ENCODE measurements around the gene CLASP1. TPM values are rescaled to one million over a fixed set of nuclear protein-coding genes. Genes with fewer than 3 reads are reported as not detected.

CLASP1 gene
- total and polyA plus RNA-seq, 4 donors, result 11.8 to 81.8 (median 40.3) TPM

GRCh38 chr2:121288454-121289231, 360.6 kb downstream of the CLASP1 start:
- Histone ChIP-seq H3K27ac (ENCODE audit: low read depth in 1 of 2, low read length in 2 of 2) (no peak overlapping the region), H3K4me3 (ENCODE audit: low read length in 2 of 2) (no peak overlapping the region), H3K36me3 (ENCODE audit: control insufficient read depth in 1 of 2, insufficient read depth in 2 of 2, low read length in 1 of 2) (no peaks in the 10 kb centered on the region), H3K9me3 (ENCODE audit: control insufficient read depth, low read length) (no peaks in the 10 kb centered on the region), H3K27me3 (ENCODE audit: control insufficient read depth in 1 of 2, insufficient read depth in 2 of 2, low read length in 1 of 2) (no peaks in the 10 kb centered on the region), H3K4me1 (ENCODE audit: control insufficient read depth in 1 of 2, insufficient read depth in 2 of 2, low read length in 2 of 2) (no peaks in the 10 kb centered on the region)
- ATAC-seq (ENCODE audit: low FRiP score) (no peak), DNase-seq (no peak)
- 86 to 92% methylated on average over 12 of the region's 12 CpGs for WGBS, 2 donors
- intact Hi-C loops (cut with DNase I), result no loop called here

GRCh38 chr2:121287956-121288355, 361.3 kb downstream of the CLASP1 start:
- ATAC-seq (ENCODE audit: low FRiP score), result no peak

More at GRCh38 chr2:121287956-121288355, 361.3 kb downstream of the CLASP1 start:
- Histone ChIP-seq H3K4me3 (ENCODE audit: low read length in 2 of 2) (no peak overlapping the region), H3K27ac (ENCODE audit: low read depth in 1 of 2, low read length in 2 of 2) (no peak overlapping the region), H3K4me1 (ENCODE audit: control insufficient read depth in 1 of 2, insufficient read depth in 2 of 2, low read length in 2 of 2) (no peaks in the 10 kb centered on the region), H3K27me3 (ENCODE audit: control insufficient read depth in 1 of 2, insufficient read depth in 2 of 2, low read length in 1 of 2) (no peaks in the 10 kb centered on the region), H3K9me3 (ENCODE audit: control insufficient read depth, low read length) (no peaks in the 10 kb centered on the region), H3K36me3 (ENCODE audit: control insufficient read depth in 1 of 2, insufficient read depth in 2 of 2, low read length in 1 of 2) (no peaks in the 10 kb centered on the region)
- 97 to 98% methylated on average over 4 of the region's 4 CpGs for WGBS, 2 donors
- DNase-seq, result no peak
- intact Hi-C loops (cut with DNase I), result no loop called here

Other genes with a start within 250 kb of the CLASP1 start
- gene RNU4ATAC, start 118.6 kb downstream of the CLASP1 start, total RNA-seq, result not detected
- gene RNU4ATAC, start 118.6 kb downstream of the CLASP1 start, polyA plus RNA-seq, result not detected
- gene NIFK, start 87.4 kb upstream of the CLASP1 start, total RNA-seq, result 10 to 100 TPM; 33.8 to 35.0 TPM
- 10 to 100 TPM; 22.1 to 32.8 TPM for gene NIFK, start 87.4 kb upstream of the CLASP1 start, polyA plus RNA-seq
- gene TSN, start 106.2 kb upstream of the CLASP1 start, total RNA-seq, result 10 to 100 TPM; 37.5 to 37.7 TPM
- 10 to 100 TPM; 24.4 to 27.2 TPM for gene TSN, start 106.2 kb upstream of the CLASP1 start, polyA plus RNA-seq

All from aorta (tissue), 5 donors.